SIG-M5 treated with dmso at 0.1 percent for 504 hours (cell line): ENCODE results near the gene VOPP1.
"Not testable (repeated sequence)": the region's sequence is repeated elsewhere in the genome, so short reads cannot be mapped to it uniquely, and the experiment has no call there.

Experiments
- DNase-seq: peaks from one replicate; lab custom pipeline; 2025; ENCODE audit not compliant: unreplicated experiment; lab: John Stamatoyannopoulos, UW

VOPP1 gene

GRCh38 chr7:55472928-55473725 lies 99.2 kb downstream of the VOPP1 start:
- no peak for DNase-seq

DNA sequence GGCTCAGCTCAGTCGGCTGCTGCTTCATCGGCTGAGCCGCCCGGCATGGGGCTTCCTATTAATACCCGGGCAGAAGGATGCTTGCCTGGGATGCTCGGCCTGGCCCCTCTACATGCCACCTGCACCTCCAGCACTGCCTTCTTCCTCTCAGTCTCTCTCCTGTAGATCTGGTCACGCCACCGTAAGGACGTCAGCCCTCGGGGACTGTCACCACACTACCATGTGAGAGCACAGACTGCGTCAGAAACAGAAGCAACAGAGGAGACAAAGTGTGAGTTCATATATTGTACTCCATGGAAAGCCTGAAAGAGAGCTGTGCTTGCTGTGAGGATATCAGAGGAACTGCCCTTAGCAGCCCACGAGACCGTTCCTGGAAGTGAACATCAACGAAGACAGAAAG lies 99.9 kb downstream of the VOPP1 start:
- DNase-seq, result not testable (repeated sequence)

DNA sequence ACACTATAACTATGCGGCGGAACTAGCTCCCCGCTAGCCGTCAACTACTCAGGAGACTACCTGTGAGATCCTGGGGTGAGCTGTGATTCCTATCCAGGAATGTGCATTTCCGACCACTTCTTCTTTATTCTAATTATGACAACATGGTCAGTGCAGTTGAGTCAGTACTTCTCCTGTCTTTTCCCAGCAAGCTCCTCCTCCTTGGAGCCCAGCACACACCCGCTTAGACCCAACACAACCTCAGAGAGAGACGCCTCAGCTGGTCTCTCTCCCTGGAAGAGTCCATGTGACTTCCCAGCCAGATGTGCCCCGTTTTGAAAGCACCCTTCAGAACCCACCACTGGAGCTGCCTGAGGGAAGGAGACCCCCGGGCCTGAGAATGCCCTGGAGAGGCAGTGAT lies 100.7 kb downstream of the VOPP1 start:
- DNase-seq, result not testable (repeated sequence)

DNA sequence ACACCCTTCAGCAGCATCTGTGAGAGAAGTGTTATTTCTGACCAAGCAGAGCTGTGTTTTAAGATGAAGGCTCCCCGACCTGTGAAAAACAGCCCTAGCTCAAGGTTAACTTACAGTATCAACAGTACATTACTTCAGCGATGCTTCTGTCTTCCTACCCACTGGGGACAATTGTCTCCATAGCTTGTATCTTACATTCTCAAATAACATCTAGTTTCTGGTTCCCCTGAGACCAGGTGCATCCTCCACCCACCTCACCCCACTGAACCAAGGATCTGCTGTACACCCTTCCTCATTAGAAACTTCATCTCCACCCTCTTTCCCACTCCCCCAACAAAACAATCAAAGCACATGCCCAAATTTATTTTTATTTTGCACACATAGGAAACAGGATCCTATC lies 102.0 kb downstream of the VOPP1 start:
- DNase-seq, result no peak

- no peak for DNase-seq
Measured at GRCh38 chr7:55469721-55470120, 102.6 kb downstream of the VOPP1 start.

DNA sequence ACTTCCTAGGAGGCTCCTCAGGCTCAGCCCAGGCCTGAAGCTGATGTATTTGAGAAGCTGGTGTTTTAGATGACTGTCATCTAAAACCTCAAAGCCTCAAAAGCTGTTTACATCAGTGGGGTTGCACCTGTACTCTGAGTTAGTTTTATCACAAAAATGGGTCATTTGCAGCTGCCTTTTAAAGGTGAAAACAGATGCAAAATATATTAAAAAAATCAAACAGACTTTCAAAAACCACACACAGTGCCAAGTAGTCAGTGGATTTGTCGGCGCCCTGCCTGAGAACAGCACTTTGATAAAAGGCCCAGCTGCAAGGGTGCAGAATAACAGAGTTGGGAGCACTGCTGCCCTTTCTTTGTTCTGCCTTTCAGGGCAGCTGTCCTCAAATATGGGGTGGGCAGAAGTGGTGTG lies 103.0 kb downstream of the VOPP1 start:
- no peak for DNase-seq

DNA sequence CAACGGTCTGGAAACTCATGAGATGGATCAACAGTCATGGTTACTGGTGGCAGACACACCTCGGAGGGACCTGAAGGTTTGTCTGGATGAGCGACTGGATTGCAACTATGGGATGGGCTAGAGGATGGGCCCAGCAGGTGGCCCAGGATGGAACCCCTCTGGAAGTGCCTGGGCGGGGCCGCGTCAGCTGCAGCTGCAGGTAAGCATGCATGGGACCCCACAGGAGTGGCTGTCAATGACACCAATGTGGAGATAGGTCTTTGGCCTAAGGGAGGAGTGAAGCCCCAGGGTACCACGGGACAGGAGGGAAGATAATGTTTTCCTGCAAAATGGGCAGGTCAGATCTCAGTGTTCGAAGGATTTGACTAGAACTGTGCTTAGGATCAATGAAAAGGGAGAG lies 103.8 kb downstream of the VOPP1 start:
- DNase-seq, result no peak

DNA sequence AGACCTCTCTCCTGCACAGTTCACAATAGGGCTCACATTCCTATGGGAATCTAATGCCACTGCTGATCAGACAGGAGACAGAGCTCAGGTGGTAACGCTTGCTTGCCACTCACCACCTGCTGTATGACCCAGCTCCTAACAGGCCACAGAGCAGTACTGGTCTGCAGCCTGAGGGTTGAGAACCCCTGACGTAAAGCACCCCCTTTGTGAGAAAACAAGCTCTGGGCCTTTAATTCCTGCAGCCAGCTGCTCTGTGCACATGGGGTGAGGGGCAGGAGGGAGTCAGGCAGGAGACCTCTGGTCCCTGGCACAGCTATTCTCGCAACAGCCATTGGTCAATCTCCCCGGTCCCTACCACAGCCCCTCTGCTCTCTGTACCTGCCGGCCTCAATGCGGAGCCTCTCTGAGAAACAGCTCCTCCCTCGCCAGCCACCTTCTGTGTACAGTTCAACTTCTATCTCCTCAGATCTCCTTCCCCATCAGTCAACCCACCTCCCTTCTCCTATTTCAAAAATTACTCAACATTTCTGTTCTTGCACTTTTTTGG lies 105.2 kb downstream of the VOPP1 start:
- no peak for DNase-seq

- no peak for DNase-seq
Measured at GRCh38 chr7:55465691-55466090, 106.6 kb downstream of the VOPP1 start.

DNA sequence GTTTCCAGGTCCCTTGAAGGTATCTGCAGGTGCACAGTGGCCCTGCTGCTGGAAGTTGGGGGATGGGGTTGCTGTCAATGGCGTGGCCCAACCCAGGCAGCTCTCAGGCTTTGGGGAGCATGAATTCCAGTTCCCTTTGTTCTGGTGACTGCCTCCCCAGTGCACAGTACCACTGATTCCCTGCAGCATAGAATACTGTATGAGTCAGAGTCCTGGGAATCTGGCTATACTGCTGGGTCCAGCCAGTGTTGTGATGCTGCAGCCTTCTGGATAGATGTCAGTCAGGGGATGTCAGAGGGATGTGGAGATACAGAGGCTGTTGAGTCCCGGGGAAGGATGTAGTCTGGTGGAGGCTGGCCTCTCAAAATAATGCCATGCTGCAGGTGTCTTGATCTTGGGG lies 107.9 kb downstream of the VOPP1 start:
- no peak for DNase-seq

GRCh38 chr7:55463686-55464262 lies 108.5 kb downstream of the VOPP1 start:
- DNase-seq, result no peak

DNA sequence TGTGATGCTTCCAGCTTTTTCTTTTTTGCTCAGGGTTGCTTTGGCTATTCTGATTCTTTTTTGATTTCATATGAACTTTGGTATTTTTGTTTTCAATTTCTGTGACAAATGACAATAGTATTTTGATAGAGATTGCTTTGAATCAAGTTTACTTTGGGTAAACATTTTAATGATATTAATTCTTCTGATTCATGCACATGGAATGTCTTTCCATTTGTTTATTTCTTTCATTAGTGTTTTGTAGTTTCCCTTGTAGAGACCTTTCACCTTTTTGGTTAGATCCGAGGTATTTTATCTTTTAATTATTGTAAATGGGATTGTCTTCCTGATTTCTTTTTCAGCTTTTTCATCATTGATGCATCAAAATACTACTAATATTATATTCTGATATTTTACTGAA lies 114.0 kb downstream of the VOPP1 start:
- DNase-seq, result no peak

DNA sequence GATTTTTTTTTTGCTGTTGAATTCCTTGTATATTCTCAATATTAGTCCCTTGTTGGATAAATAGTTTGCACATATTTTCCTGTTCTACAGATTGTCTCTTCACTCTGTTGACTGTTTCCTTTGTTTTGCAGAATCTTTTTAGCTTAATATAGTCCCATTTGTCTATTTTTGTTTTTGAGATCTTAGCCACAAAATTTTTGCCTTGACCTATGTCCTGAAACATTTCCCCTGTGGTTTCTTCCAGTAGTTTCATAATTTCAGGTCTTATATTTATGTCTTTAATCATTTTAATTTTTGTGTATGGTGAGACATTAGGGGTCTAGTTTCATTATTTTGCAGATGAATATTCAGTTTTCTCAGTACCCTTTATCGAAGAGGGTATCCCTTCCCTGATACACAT lies 114.5 kb downstream of the VOPP1 start:
- DNase-seq, result no peak

GRCh38 chr7:55452971-55453370 lies 119.3 kb downstream of the VOPP1 start:
- DNase-seq, result no peak

DNA sequence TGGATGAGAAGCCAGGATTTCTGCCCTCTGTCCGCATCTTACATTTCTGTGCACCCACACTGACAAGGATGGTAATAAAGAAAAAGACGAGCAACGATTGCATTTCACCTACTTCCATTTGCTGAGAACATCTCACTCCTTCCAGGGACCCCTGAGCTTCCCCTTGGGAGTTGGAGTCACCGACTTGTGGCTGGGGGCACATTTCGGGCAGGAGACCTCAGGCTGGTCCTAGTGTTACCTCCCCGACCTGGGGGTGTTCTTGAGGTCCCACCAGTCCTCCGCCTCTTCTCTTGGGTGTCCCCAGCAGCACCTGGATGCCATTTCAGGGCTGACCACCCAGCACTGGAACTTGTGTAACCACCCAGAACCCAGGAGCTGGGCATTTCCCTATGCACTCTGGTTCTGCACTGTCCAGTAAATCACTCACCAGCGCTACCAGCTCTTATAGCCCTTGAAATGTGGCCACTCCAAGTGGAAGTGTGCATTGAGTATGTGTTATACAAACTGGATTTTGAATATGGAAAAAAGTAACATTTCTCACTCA lies 122.2 kb downstream of the VOPP1 start:
- DNase-seq, result no peak

DNA sequence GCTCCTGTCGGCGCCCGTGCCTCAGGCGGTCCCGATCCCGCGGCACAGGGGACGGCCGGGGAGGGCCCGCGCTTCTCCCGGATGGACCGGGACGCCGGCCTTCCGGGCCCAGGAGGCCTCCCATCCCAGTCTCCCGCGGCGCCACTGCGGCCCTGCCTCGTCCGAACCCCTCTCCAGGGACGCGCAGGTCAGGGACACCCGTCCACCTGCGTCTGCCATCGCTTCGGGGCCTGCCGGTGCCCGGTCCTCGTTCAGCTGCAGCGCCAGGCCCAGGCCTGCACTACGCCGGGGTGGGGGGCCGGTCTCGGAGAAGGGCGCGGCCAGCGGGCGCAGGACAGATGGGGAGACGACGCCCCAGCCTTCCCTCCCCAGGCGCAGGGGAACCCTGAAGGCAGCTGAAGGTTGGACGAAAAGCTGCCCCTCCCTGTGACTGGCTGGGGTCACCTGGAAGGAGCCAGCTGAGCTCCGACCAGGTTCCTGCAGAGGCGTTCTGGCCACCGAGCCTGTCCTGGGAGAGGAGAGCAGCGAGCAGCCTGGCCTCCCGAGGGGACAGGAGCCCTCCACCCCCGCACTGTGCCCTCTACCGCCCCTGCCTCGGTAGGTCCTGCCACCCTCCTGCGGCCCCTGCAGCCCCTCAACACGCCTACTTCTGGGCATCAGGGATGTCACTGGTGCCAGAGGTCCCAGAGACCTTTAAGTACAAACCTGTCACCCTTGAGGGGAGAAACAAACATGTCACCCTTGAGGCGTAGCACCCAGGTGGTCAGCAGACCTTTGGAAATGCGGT lies 122.9 kb downstream of the VOPP1 start:
- DNase-seq, result no peak

DNA sequence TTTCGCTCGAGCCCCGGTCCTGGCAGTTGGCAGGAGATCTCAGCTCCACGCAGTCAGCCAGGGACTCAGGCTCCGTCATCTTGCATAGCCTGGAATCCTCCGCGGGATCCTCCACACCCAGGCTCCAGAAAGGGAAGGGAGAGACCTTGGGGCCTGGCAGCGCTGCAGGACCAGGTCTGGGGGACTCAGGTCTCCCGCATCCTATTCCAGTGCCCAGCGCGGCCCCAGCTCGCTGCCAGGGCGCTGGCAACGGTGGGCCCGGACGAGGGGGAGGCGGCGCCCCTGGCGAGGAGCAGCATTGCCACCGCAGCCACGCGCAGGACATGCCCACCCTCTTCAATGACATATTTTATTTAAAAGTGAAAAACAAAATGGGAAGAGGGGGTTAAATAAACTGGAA lies 123.8 kb downstream of the VOPP1 start:
- no peak for DNase-seq

GRCh38 chr7:55444786-55445185 lies 127.5 kb downstream of the VOPP1 start:
- DNase-seq, result no peak

DNA sequence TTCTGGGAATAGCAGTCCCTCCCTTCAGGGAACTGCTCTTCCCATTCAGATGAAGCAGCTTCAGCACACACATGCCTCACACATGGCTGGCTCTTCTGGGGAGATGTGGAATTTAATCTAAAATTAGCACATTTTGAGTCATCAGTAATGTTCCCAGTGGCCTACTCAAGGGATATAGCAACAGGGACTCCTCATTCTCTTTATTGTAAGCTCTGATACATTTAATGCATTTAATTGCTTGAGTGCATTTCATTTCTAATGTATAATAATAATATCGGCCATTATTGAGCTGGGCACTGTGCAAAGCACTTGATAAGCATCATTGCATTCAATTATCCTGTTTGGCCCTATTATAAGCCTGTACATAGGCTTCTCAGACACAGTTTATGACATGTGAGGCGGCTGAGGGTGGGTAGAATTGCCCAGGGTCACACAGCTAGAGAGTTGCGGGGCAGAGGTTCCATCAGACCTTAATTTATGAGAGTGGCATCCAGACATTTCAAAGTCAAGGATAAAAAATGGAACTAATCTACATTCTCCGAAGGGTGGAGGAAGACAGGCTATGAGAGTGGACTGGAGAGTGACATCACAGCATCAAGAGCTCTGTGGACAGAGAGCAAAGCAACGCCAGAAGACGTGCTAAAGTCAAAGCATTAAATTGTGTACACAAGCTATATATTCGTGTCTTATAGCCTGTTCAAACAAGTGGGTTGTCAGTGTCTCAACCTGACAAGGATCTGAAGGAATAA lies 130.4 kb downstream of the VOPP1 start:
- DNase-seq, result no peak

GRCh38 chr7:55441002-55441401 lies 131.3 kb downstream of the VOPP1 start:
- DNase-seq, result no peak
